Adipocyte (in vitro differentiated cells): ENCODE results near the gene UNC5A.
"Not testable (repeated sequence)": the region's sequence is repeated elsewhere in the genome, so short reads cannot be mapped to it uniquely, and the experiment has no call there.

Experiments used
- DNase-seq: peaks from one replicate; pipeline ENCODE4 v3.0.0-alpha.2; 2015; ENCODE audit warnings: low read depth
- H3K27me3 ChIP-seq: replicated peaks from 2 replicates; pipeline ENCODE4 v1.7.0; 2013; ENCODE audit warnings: mild to moderate bottlenecking, low read length, moderate library complexity; ENCODE audit not compliant: control insufficient read depth, insufficient read depth
- H3K36me3 ChIP-seq: 2 replicates; pipeline ENCODE4 v1.7.0; 2013; ENCODE audit warnings: low read length, mild to moderate bottlenecking, moderate library complexity; ENCODE audit not compliant: control insufficient read depth, insufficient read depth, severe bottlenecking
- H3K4me1 ChIP-seq: 2 replicates; pipeline ENCODE4 v1.7.0; 2013; ENCODE audit warnings: mild to moderate bottlenecking, low read length, moderate library complexity; ENCODE audit not compliant: control insufficient read depth, insufficient read depth
- H3K4me3 ChIP-seq: 2 replicates; pipeline ENCODE4 v1.7.0; 2013; ENCODE audit warnings: mild to moderate bottlenecking, low read length, moderate library complexity
- H3K9ac ChIP-seq: 2 replicates; pipeline ENCODE4 v1.7.0; 2013; ENCODE audit warnings: mild to moderate bottlenecking, low read length, moderate library complexity
- H3K9me3 ChIP-seq: 2 replicates; pipeline ENCODE4 v1.7.0; 2013; ENCODE audit warnings: mild to moderate bottlenecking, low read length, moderate library complexity; ENCODE audit not compliant: control insufficient read depth

UNC5A gene

DNA sequence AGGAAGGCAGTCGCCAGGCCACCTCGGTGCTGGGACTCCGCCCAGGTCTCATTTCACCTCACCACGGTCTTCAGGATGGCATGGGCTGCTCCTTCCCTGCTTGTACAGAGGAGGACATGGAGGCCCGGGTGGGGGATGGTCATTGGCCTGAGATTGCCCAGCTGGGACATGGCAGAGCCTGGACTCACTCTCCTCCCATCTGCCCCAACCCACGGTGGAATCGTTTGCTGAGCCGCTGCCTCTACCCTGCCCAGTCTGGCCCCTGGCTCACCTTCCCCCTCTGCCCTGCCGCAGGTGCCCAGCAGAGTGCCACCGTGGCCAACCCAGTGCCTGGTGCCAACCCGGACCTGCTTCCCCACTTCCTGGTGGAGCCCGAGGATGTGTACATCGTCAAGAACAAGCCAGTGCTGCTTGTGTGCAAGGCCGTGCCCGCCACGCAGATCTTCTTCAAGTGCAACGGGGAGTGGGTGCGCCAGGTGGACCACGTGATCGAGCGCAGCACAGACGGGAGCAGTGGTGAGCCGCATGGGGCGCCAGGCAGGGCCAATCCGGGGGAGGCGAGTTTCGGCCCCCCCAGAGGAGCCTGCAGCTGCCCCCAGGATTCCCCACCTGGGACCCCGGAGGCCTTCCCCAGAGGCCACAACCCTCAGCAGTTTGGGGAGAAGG lies 52.1 kb downstream of the UNC5A start:
- H3K9ac ChIP-seq, result no peak overlapping the region
- no peaks in the 10 kb centered on the region for H3K4me1 ChIP-seq
- no peak overlapping the region for H3K4me3 ChIP-seq
- no peaks in the 10 kb centered on the region for H3K36me3 ChIP-seq
- H3K27me3 ChIP-seq, result peaks cover 66% of the 10 kb centered on the region
- no peaks in the 10 kb centered on the region for H3K9me3 ChIP-seq
- DNase-seq, result no peak

GRCh38 chr5:176863041-176863764 lies 52.8 kb downstream of the UNC5A start:
- DNase-seq, result no peak
- H3K4me1 ChIP-seq, result no peaks in the 10 kb centered on the region
- no peak overlapping the region for H3K9ac ChIP-seq
- no peak overlapping the region for H3K4me3 ChIP-seq
- peaks cover 64% of the 10 kb centered on the region for H3K27me3 ChIP-seq
- H3K36me3 ChIP-seq, result no peaks in the 10 kb centered on the region
- H3K9me3 ChIP-seq, result no peaks in the 10 kb centered on the region

DNA sequence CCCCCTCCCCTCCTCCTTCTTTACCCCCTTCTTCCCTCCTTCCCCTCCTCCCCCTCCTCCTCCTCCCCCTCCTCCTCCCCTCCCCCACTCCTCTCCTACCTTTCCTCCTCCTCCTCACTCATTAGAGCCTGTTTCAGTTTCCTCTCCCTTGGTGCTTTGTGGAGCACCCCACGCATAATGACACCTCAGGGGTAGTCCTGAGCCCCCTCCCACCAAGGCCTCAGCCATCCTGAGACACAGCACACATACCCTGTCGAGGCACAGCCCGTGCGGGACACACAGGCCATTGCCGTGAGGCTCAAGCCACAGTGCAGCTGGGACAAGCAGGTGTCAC lies 53.4 kb downstream of the UNC5A start:
- no peaks in the 10 kb centered on the region for H3K9me3 ChIP-seq
- no peaks in the 10 kb centered on the region for H3K4me1 ChIP-seq
- peaks cover 68% of the 10 kb centered on the region for H3K27me3 ChIP-seq
- no peak overlapping the region for H3K4me3 ChIP-seq
- H3K36me3 ChIP-seq, result no peaks in the 10 kb centered on the region
- H3K9ac ChIP-seq, result no peak overlapping the region
- no peak for DNase-seq

DNA sequence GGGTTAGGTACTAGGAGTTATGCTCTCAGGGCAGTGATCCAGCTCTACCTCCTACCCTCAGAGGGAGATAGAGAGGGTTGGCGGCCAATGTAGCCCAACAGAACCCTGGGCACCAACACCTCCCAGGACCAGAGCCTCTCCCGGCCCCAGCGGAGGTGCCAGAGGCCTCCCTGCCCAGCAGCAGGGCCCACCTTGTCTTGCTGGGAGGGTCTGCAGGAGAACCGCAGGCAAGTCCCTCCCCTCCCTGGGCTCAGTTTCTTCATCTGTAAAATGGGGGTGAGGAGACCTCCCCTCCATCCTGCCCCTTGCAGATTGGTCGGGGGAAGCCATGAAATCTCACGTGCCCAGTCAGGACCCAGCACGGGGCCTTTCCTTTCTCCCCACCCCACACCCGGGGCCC lies 54.4 kb downstream of the UNC5A start:
- no peak for DNase-seq
- H3K9ac ChIP-seq, result no peak overlapping the region
- no peaks in the 10 kb centered on the region for H3K9me3 ChIP-seq
- H3K36me3 ChIP-seq, result no peaks in the 10 kb centered on the region
- peaks cover 68% of the 10 kb centered on the region for H3K27me3 ChIP-seq
- no peaks in the 10 kb centered on the region for H3K4me1 ChIP-seq
- H3K4me3 ChIP-seq, result no peak overlapping the region

GRCh38 chr5:176865964-176866363 lies 55.6 kb downstream of the UNC5A start:
- no peaks in the 10 kb centered on the region for H3K9me3 ChIP-seq
- no peaks in the 10 kb centered on the region for H3K4me1 ChIP-seq
- no peaks in the 10 kb centered on the region for H3K36me3 ChIP-seq
- H3K4me3 ChIP-seq, result no peak overlapping the region
- no peak overlapping the region for H3K9ac ChIP-seq
- peaks cover 65% of the 10 kb centered on the region for H3K27me3 ChIP-seq
- no peak for DNase-seq

- H3K27me3 ChIP-seq, result peaks cover 56% of the 10 kb centered on the region
- H3K4me3 ChIP-seq, result no peak overlapping the region
- H3K9me3 ChIP-seq, result no peaks in the 10 kb centered on the region
- no peak overlapping the region for H3K9ac ChIP-seq
- H3K4me1 ChIP-seq, result no peaks in the 10 kb centered on the region
- no peaks in the 10 kb centered on the region for H3K36me3 ChIP-seq
- DNase-seq, result no peak
Measured at GRCh38 chr5:176866707-176867310, 56.5 kb downstream of the UNC5A start.

DNA sequence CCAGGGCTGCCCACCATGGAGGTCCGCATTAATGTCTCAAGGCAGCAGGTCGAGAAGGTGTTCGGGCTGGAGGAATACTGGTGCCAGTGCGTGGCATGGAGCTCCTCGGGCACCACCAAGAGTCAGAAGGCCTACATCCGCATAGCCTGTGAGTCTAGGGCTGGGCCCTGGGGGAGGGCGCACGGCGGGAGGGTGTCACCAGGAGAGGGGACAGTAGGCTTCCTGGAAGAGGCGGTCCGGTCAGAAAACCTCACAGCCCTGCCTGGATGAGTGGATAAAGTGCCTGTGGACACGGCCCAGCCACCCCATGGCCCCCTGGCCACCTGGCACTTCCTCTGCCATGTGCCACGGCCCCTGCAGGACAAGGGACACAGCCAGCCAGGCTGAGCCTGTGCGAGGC lies 57.8 kb downstream of the UNC5A start:
- H3K9me3 ChIP-seq, result no peaks in the 10 kb centered on the region
- H3K27me3 ChIP-seq, result peaks cover 44% of the 10 kb centered on the region
- no peak for DNase-seq
- no peak overlapping the region for H3K4me3 ChIP-seq
- no peaks in the 10 kb centered on the region for H3K36me3 ChIP-seq
- no peaks in the 10 kb centered on the region for H3K4me1 ChIP-seq
- H3K9ac ChIP-seq, result no peak overlapping the region

GRCh38 chr5:176868731-176869130 lies 58.4 kb downstream of the UNC5A start:
- Histone ChIP-seq H3K4me3 (no peak overlapping the region), H3K9ac (no peak overlapping the region), H3K27me3 (peaks cover 42% of the 10 kb centered on the region), H3K9me3 (no peaks in the 10 kb centered on the region), H3K36me3 (no peaks in the 10 kb centered on the region), H3K4me1 (no peaks in the 10 kb centered on the region)
- DNase-seq, result no peak

GRCh38 chr5:176869501-176870109 lies 59.2 kb downstream of the UNC5A start:
- Histone ChIP-seq H3K36me3 (no peaks in the 10 kb centered on the region), H3K9ac (no peak overlapping the region), H3K4me1 (no peaks in the 10 kb centered on the region), H3K9me3 (no peaks in the 10 kb centered on the region), H3K4me3 (no peak overlapping the region), H3K27me3 (peaks cover 39% of the 10 kb centered on the region)
- DNase-seq, result no peak

DNA sequence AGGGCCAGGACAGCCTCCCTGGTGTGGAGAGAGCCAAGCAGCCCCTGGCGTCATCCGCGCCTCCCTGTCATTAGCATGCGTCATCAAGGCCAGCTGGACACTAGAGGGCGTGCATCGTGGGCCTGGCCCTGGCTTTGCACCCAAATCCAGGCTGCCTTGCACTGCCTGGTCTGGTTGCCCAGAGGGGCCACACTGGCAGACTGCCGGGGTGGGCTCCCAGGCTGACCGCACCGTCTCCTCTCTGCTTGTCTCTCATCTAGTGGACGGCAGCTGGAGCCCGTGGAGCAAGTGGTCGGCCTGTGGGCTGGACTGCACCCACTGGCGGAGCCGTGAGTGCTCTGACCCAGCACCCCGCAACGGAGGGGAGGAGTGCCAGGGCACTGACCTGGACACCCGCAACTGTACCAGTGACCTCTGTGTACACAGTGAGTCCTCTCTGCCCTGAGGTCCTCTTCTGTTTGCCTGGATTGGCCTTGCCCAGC lies 59.8 kb downstream of the UNC5A start:
- Histone ChIP-seq H3K4me1 (no peaks in the 10 kb centered on the region), H3K36me3 (no peaks in the 10 kb centered on the region), H3K27me3 (peaks cover 39% of the 10 kb centered on the region), H3K4me3 (no peak overlapping the region), H3K9ac (no peak overlapping the region), H3K9me3 (no peaks in the 10 kb centered on the region)
- DNase-seq, result peak; percentile 41

DNA sequence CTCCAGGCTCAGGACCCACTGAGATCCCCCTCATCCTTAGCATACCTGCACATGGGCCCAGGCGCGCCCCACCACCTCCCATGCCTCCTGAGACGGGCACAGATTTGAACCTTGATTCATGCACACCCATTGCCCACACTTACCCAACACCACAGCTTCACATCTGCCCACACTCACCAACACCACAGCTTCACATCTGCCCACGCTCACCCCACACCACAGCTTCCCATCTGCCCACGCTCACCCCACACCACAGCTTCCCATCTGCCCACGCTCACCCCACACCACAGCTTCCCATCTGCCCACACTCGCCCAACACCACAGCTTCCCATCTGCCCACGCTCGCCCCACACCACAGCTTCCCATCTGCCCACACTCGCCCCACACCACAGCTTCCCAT lies 60.3 kb downstream of the UNC5A start:
- H3K4me3 ChIP-seq, DNase-seq, H3K9me3 ChIP-seq, H3K36me3 ChIP-seq, H3K4me1 ChIP-seq, H3K9ac ChIP-seq: not testable (repeated sequence)
- peaks cover 39% of the 10 kb centered on the region for H3K27me3 ChIP-seq
